ENCODE data around the gene STK40.

STK40 gene

GRCh38 chr1:36421649-36422048, 35.9 kb upstream of the STK40 start:
- H3K4me3 ChIP-seq (ENCODE audit: low read length), result no peak overlapping the region
- H3K9me3 ChIP-seq (ENCODE audit: insufficient read depth, low read length), result no peaks in the 10 kb centered on the region
- peaks cover 5% of the 10 kb centered on the region; the same call in 1 of the 2 replicates for H3K4me1 ChIP-seq (ENCODE audit: low read length)
- H3K27me3 ChIP-seq (ENCODE audit: low read depth, low read length), result no peaks in the 10 kb centered on the region
- no peaks in the 10 kb centered on the region for H4K20me1 ChIP-seq (ENCODE audit: insufficient read depth, low read length)
- no peaks in the 10 kb centered on the region for H3K79me2 ChIP-seq (ENCODE audit: low read length)
- no peaks in the 10 kb centered on the region for H3K36me3 ChIP-seq (replicated peaks; ENCODE audit: low read depth, low read length)
- H3K4me2 ChIP-seq (ENCODE audit: low read length), result no peak overlapping the region
- no peak overlapping the region for H3K27ac ChIP-seq (ENCODE audit: low read length)
- no peak overlapping the region for H3K9ac ChIP-seq (ENCODE audit: low read length)
- no peak for TF ChIP-seq CTCF (IDR thresholded peaks at IDR 0.05; ENCODE audit: low read depth, low read length)
- no peak for TF ChIP-seq EZH2phosphoT487 (IDR thresholded peaks at IDR 0.05; ENCODE audit: low read depth)
- no peak overlapping the region for H2AFZ ChIP-seq (ENCODE audit: low read depth, low read length)

DNA sequence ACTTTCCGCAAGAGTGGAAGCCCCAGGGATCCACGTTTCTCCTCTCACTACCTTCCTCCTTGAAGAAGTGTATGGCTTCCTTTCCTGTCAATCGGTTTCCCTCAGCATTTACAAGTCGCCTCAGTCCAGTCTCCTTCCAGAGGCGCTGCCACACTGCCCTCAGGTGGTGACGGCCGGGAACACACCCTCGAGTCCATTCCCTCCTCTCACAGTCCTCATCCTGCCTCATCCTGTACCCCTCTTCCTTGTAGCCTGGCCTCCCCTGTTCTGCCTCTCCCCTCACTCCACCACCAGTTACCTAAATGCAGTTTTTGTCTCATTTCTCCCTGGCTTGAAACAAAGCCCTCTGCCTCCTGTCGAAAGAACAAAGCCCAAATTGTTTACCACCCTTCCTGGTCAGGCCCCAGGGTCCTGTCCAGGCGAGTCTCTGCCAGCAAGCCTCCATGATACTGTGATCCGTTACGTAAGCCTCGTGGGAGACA, 35.2 kb upstream of the STK40 start:
- no peak overlapping the region for H3K4me3 ChIP-seq (ENCODE audit: low read length)
- H3K4me1 ChIP-seq (ENCODE audit: low read length), result peaks cover 5% of the 10 kb centered on the region; the same call in 1 of the 2 replicates
- H3K4me2 ChIP-seq (ENCODE audit: low read length), result peak overlapping the region; percentile 37; the same call in 1 of the 2 replicates
- no peak overlapping the region for H3K9ac ChIP-seq (ENCODE audit: low read length)
- no peaks in the 10 kb centered on the region for H4K20me1 ChIP-seq (ENCODE audit: insufficient read depth, low read length)
- no peak overlapping the region for H3K27ac ChIP-seq (ENCODE audit: low read length)
- H3K79me2 ChIP-seq (ENCODE audit: low read length), result no peaks in the 10 kb centered on the region
- TF ChIP-seq EZH2phosphoT487 (IDR thresholded peaks at IDR 0.05; ENCODE audit: low read depth) (no peak), CTCF (IDR thresholded peaks at IDR 0.05; ENCODE audit: low read depth, low read length) (peak; percentile 78)
- H3K27me3 ChIP-seq (ENCODE audit: low read depth, low read length), result no peaks in the 10 kb centered on the region
- peak overlapping the region; percentile 46; the same call in 1 of the 2 replicates for H2AFZ ChIP-seq (ENCODE audit: low read depth, low read length)
- no peaks in the 10 kb centered on the region for H3K9me3 ChIP-seq (ENCODE audit: insufficient read depth, low read length)
- no peaks in the 10 kb centered on the region for H3K36me3 ChIP-seq (replicated peaks; ENCODE audit: low read depth, low read length)

DNA sequence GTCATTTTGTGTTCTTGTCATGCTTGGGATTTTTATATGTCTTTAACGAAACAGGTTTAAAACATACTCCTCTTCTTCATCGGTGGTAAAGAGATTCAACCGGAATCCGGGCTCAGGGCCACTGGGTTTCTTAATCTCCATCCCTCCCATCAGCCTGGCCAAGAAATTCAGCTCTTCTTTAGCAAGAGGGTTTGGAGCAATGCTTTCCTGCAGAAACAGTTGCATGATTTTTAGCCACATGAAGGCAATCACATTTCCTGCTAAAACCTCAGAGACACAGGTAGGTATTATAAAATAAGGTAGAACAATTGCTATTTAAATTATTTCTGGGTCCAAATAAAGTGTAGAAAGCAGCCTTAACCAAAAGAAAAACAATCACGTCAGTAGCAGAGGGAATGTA, 34.7 kb upstream of the STK40 start:
- peaks cover 5% of the 10 kb centered on the region; the same call in 1 of the 2 replicates for H3K4me1 ChIP-seq (ENCODE audit: low read length)
- no peak overlapping the region for H3K9ac ChIP-seq (ENCODE audit: low read length)
- no peaks in the 10 kb centered on the region for H3K9me3 ChIP-seq (ENCODE audit: insufficient read depth, low read length)
- H4K20me1 ChIP-seq (ENCODE audit: insufficient read depth, low read length), result no peaks in the 10 kb centered on the region
- no peak overlapping the region for H3K27ac ChIP-seq (ENCODE audit: low read length)
- no peaks in the 10 kb centered on the region for H3K36me3 ChIP-seq (replicated peaks; ENCODE audit: low read depth, low read length)
- peak overlapping the region; percentile 37; the same call in 1 of the 2 replicates for H3K4me2 ChIP-seq (ENCODE audit: low read length)
- no peak overlapping the region for H2AFZ ChIP-seq (ENCODE audit: low read depth, low read length)
- no peaks in the 10 kb centered on the region for H3K27me3 ChIP-seq (ENCODE audit: low read depth, low read length)
- TF ChIP-seq CTCF (IDR thresholded peaks at IDR 0.05; ENCODE audit: low read depth, low read length), result no peak
- no peak for TF ChIP-seq EZH2phosphoT487 (IDR thresholded peaks at IDR 0.05; ENCODE audit: low read depth)
- no peak overlapping the region for H3K4me3 ChIP-seq (ENCODE audit: low read length)
- no peaks in the 10 kb centered on the region for H3K79me2 ChIP-seq (ENCODE audit: low read length)

DNA sequence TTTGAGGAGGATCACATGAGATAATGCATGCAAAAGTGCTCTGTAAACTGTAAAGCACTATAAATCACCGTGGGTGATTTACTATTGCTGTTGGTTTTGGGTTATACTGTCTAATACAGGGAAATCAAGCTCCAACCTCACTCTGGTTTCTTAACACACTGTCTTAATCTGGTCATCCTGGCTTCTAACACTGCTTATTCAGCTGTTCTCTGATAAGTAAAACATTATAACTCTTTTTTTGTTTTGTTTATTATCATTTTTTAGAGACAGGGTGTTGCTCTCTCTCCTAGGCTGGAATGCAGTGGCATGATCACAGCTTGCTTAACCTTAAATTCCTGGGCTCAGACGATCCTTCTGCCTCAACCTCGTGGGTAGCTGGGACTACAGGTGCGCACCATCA, 33.8 kb upstream of the STK40 start:
- Histone ChIP-seq H3K4me1 (ENCODE audit: low read length) (peaks cover 5% of the 10 kb centered on the region; the same call in 1 of the 2 replicates), H3K27ac (ENCODE audit: low read length) (no peak overlapping the region), H3K9me3 (ENCODE audit: insufficient read depth, low read length) (no peaks in the 10 kb centered on the region), H3K36me3 (replicated peaks; ENCODE audit: low read depth, low read length) (no peaks in the 10 kb centered on the region), H3K4me2 (ENCODE audit: low read length) (no peak overlapping the region), H3K4me3 (ENCODE audit: low read length) (no peak overlapping the region), H3K27me3 (ENCODE audit: low read depth, low read length) (no peaks in the 10 kb centered on the region), H2AFZ (ENCODE audit: low read depth, low read length) (no peak overlapping the region), H4K20me1 (ENCODE audit: insufficient read depth, low read length) (no peaks in the 10 kb centered on the region), H3K9ac (ENCODE audit: low read length) (no peak overlapping the region), H3K79me2 (ENCODE audit: low read length) (no peaks in the 10 kb centered on the region)
- no peak for TF ChIP-seq EZH2phosphoT487 (IDR thresholded peaks at IDR 0.05; ENCODE audit: low read depth)
- TF ChIP-seq CTCF (IDR thresholded peaks at IDR 0.05; ENCODE audit: low read depth, low read length), result no peak
